ENCODE measurements around the gene RBBP4. TPM values are rescaled to one million over a fixed set of nuclear protein-coding genes. Genes with fewer than 3 reads are reported as not detected.
"Not testable (repeated sequence)": the region's sequence is repeated elsewhere in the genome, so short reads cannot be mapped to it uniquely, and the experiment has no call there.

Gene RBBP4
- total RNA-seq, 1 donor from 2014 or later = 325 TPM

GRCh38 chr1:32703479-32704291 is 52.7 kb downstream of the RBBP4 start:
- no peak for DNase-seq (ENCODE audit: low spot score)
- H3K36me3 Mint-ChIP-seq (ENCODE audit: low read depth) = no peaks in the 10 kb centered on the region
- peaks cover 48% of the 10 kb centered on the region for H3K27me3 Mint-ChIP-seq (ENCODE audit: low read depth)
- H3K4me1 Mint-ChIP-seq (ENCODE audit: low read depth) = peaks cover 9% of the 10 kb centered on the region
- peak overlapping the region; percentile 26 for H3K4me3 Mint-ChIP-seq (ENCODE audit: low read depth)
- H3K9me3 Mint-ChIP-seq = no peaks in the 10 kb centered on the region
- intact Hi-C loops (cut with micrococcal nuclease) = no loop called here
- no peak overlapping the region for H3K27ac Mint-ChIP-seq

DNA sequence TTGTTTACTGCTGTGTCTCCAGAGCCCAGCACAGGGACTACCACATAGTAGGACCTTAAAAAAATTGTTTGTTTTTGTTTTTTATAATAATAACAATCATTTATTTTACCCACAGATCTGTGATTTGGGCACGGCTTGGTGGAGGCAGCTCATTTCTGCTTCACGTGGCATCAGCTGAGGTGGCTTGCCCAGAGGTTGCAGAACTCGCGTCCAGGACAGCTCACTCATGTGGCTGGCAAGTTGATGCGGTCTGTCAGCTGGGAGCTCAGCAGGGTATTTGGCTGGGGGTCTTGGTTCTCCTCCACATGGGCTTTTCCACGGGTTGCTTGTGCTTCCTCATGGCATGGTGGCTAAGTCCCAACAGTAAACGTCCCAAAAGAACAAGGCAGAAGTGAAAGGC is 54.5 kb downstream of the RBBP4 start:
- Mint-ChIP-seq H3K27me3 (ENCODE audit: low read depth) (peaks cover 41% of the 10 kb centered on the region), H3K9me3 (no peaks in the 10 kb centered on the region), H3K27ac (no peak overlapping the region), H3K4me1 (ENCODE audit: low read depth) (peaks cover 9% of the 10 kb centered on the region), H3K4me3 (ENCODE audit: low read depth) (no peak overlapping the region), H3K36me3 (ENCODE audit: low read depth) (no peaks in the 10 kb centered on the region)
- intact Hi-C loops (cut with micrococcal nuclease) = no loop called here
- no peak for DNase-seq (ENCODE audit: low spot score)

GRCh38 chr1:32706491-32706890 is 55.5 kb downstream of the RBBP4 start:
- no peak overlapping the region for H3K4me3 Mint-ChIP-seq (ENCODE audit: low read depth)
- DNase-seq (ENCODE audit: low spot score) = no peak
- H3K9me3 Mint-ChIP-seq = no peaks in the 10 kb centered on the region
- peaks cover 36% of the 10 kb centered on the region for H3K27me3 Mint-ChIP-seq (ENCODE audit: low read depth)
- no peaks in the 10 kb centered on the region for H3K36me3 Mint-ChIP-seq (ENCODE audit: low read depth)
- intact Hi-C loops (cut with micrococcal nuclease) = no loop called here
- H3K4me1 Mint-ChIP-seq (ENCODE audit: low read depth) = peaks cover 9% of the 10 kb centered on the region
- H3K27ac Mint-ChIP-seq = no peak overlapping the region

GRCh38 chr1:32709075-32709474 is 58.1 kb downstream of the RBBP4 start:
- DNase-seq (ENCODE audit: low spot score) = no peak
- H3K27ac Mint-ChIP-seq = no peak overlapping the region
- H3K9me3 Mint-ChIP-seq = no peaks in the 10 kb centered on the region
- intact Hi-C loops (cut with micrococcal nuclease) = no loop called here
- H3K4me1 Mint-ChIP-seq (ENCODE audit: low read depth) = peaks cover 4% of the 10 kb centered on the region
- peaks cover 23% of the 10 kb centered on the region for H3K27me3 Mint-ChIP-seq (ENCODE audit: low read depth)
- no peak overlapping the region for H3K4me3 Mint-ChIP-seq (ENCODE audit: low read depth)
- no peaks in the 10 kb centered on the region for H3K36me3 Mint-ChIP-seq (ENCODE audit: low read depth)

DNA sequence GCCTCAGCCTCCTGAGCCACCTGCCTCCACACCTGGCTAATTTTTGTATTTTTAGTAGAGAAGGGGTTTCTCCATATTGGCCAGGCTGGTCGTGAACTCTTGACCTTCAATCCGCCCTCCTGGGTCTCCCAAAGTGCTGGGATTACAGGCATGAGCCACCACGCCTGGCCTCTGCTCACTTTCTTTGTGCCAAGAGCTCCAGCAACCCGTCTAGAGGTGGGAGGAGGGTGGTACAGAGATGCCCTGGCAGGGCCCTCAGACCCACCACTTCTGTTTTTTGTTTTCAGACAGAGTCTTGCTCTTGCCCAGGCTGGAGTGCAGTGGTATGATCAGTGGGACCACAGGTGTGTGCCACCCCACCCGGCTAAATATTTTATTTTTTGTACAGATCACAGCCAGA is 58.5 kb downstream of the RBBP4 start:
- H3K9me3 Mint-ChIP-seq = no peaks in the 10 kb centered on the region
- H3K27ac Mint-ChIP-seq = no peak overlapping the region
- H3K4me1 Mint-ChIP-seq (ENCODE audit: low read depth) = peaks cover 4% of the 10 kb centered on the region
- DNase-seq (ENCODE audit: low spot score) = no peak
- intact Hi-C loops (cut with micrococcal nuclease) = no loop called here
- no peaks in the 10 kb centered on the region for H3K36me3 Mint-ChIP-seq (ENCODE audit: low read depth)
- H3K4me3 Mint-ChIP-seq (ENCODE audit: low read depth) = no peak overlapping the region
- H3K27me3 Mint-ChIP-seq (ENCODE audit: low read depth) = peaks cover 20% of the 10 kb centered on the region

DNA sequence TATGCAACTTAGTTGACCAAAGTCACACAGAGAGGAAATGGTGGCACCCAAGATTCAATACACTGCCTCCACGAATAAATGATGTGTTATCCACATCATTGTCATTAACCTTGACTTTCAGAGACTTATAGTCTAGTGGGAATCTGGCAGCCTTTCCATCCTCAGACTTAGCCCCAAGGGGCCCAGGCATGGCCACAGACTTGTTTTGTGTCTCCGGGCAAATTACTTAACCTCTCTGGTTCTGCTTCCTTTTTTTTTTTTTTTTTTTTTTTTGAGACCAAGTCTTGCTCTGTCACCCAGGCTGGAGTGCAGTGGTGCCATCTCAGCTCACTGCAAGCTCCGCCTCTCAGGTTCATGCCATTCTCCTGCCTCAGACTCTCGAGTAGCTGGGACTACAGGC is 60.2 kb downstream of the RBBP4 start:
- H3K4me1 Mint-ChIP-seq (ENCODE audit: low read depth); H3K27ac Mint-ChIP-seq; H3K9me3 Mint-ChIP-seq; H3K4me3 Mint-ChIP-seq (ENCODE audit: low read depth); H3K36me3 Mint-ChIP-seq (ENCODE audit: low read depth); DNase-seq (ENCODE audit: low spot score); intact Hi-C loops (cut with micrococcal nuclease): not testable (repeated sequence)
- H3K27me3 Mint-ChIP-seq (ENCODE audit: low read depth) = peaks cover 12% of the 10 kb centered on the region

GRCh38 chr1:32713081-32713480 is 62.1 kb downstream of the RBBP4 start:
- Mint-ChIP-seq H3K27me3 (ENCODE audit: low read depth) (no peaks in the 10 kb centered on the region), H3K4me1 (ENCODE audit: low read depth) (peaks cover 4% of the 10 kb centered on the region), H3K27ac (no peak overlapping the region), H3K4me3 (ENCODE audit: low read depth) (no peak overlapping the region), H3K9me3 (no peaks in the 10 kb centered on the region), H3K36me3 (ENCODE audit: low read depth) (no peaks in the 10 kb centered on the region)
- intact Hi-C loops (cut with micrococcal nuclease) = loop anchor here (2.0 kb wide), 1 partner anchor 160 kb away; no protein-coding TSS in a partner anchor
- DNase-seq (ENCODE audit: low spot score) = no peak

DNA sequence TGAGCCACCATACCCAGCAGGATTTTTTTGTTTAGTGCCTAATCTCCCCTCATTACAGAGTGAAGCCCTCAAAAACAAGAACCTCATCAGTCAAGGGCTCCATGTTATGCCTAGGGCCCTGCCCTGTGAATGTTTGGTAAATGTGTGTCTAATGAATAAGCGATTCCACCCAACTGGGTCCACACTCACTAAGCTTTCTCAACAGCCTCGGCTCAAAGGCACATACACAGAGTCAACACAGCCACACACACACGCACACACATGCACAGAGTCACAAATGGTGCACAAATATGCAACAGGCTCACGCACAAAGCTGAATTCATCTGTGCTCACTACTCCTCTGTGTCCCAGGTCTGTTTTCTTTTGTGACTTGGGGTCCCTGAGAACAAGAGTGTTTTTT is 63.3 kb downstream of the RBBP4 start:
- no peak overlapping the region for H3K27ac Mint-ChIP-seq
- peaks cover 4% of the 10 kb centered on the region for H3K4me1 Mint-ChIP-seq (ENCODE audit: low read depth)
- no peaks in the 10 kb centered on the region for H3K27me3 Mint-ChIP-seq (ENCODE audit: low read depth)
- no peak overlapping the region for H3K4me3 Mint-ChIP-seq (ENCODE audit: low read depth)
- no peak for DNase-seq (ENCODE audit: low spot score)
- H3K36me3 Mint-ChIP-seq (ENCODE audit: low read depth) = no peaks in the 10 kb centered on the region
- no peaks in the 10 kb centered on the region for H3K9me3 Mint-ChIP-seq
- intact Hi-C loops (cut with micrococcal nuclease) = no loop called here

- no peaks in the 10 kb centered on the region for H3K36me3 Mint-ChIP-seq (ENCODE audit: low read depth)
- intact Hi-C loops (cut with micrococcal nuclease) = loop anchor here (5.0 kb wide), 1 partner anchor 36 kb away; no protein-coding TSS in a partner anchor
- peaks cover 2% of the 10 kb centered on the region for H3K27me3 Mint-ChIP-seq (ENCODE audit: low read depth)
- H3K27ac Mint-ChIP-seq = no peak overlapping the region
- no peaks in the 10 kb centered on the region for H3K9me3 Mint-ChIP-seq
- peaks cover 4% of the 10 kb centered on the region for H3K4me1 Mint-ChIP-seq (ENCODE audit: low read depth)
- no peak overlapping the region for H3K4me3 Mint-ChIP-seq (ENCODE audit: low read depth)
- no peak for DNase-seq (ENCODE audit: low spot score)
Measured at GRCh38 chr1:32715901-32716311, 64.9 kb downstream of the RBBP4 start.

DNA sequence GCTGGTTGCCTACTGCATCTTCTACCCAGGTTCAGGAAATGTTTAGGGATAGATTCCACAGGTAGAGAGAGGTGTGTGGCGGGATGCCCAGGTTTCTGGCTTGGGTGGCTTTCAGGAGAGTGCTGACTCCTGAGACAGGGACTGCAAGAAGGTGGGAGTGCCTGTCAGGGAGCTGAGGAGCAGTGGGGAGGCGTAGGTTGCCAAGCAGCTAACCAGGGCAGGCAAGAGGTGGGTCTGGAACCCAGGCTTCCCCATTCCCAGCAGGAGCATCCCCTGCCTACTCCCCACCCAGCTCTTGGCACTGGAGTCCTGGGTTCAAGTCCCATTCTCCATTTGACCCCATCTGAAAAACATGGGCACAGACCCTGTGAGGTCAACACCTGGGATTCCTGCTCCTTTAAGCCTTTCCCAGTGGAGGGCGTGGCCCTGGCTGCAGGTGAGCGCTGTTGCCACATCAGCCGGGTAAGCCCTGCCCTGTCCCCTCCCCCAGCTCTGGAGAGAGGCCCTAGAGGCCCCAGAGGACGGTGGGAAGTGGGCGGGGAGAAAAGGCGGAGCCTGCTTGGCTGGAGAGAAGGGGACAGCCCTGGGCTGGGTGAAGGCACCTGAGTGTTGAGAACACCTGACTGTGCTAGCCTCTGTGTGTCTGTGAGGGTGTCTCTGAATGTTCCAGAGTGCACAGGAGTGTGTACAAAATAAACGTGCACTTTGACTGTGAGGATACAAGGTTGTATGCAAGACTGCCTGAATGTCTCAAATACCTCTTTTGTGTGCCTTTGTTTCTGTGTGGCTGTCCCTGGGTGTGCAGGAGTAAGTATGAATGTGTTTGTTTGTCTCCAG is 65.5 kb downstream of the RBBP4 start:
- peak; percentile 53 for DNase-seq (ENCODE audit: low spot score)
- Mint-ChIP-seq H3K9me3 (no peaks in the 10 kb centered on the region), H3K4me3 (ENCODE audit: low read depth) (no peak overlapping the region), H3K27ac (no peak overlapping the region), H3K27me3 (ENCODE audit: low read depth) (peaks cover 3% of the 10 kb centered on the region), H3K4me1 (ENCODE audit: low read depth) (peaks cover 4% of the 10 kb centered on the region), H3K36me3 (ENCODE audit: low read depth) (no peaks in the 10 kb centered on the region)
- intact Hi-C loops (cut with micrococcal nuclease) = loop anchor here (5.0 kb wide), 1 partner anchor 36 kb away; no protein-coding TSS in a partner anchor

- Mint-ChIP-seq H3K36me3 (ENCODE audit: low read depth) (no peaks in the 10 kb centered on the region), H3K27ac (no peak overlapping the region), H3K4me3 (ENCODE audit: low read depth) (no peak overlapping the region), H3K9me3 (no peaks in the 10 kb centered on the region), H3K27me3 (ENCODE audit: low read depth) (peaks cover 7% of the 10 kb centered on the region), H3K4me1 (ENCODE audit: low read depth) (no peaks in the 10 kb centered on the region)
- no peak for DNase-seq (ENCODE audit: low spot score)
- intact Hi-C loops (cut with micrococcal nuclease) = loop anchor here (5.0 kb wide), 1 partner anchor 35 kb away; no protein-coding TSS in a partner anchor
Measured at GRCh38 chr1:32717503-32717902, 66.5 kb downstream of the RBBP4 start.

DNA sequence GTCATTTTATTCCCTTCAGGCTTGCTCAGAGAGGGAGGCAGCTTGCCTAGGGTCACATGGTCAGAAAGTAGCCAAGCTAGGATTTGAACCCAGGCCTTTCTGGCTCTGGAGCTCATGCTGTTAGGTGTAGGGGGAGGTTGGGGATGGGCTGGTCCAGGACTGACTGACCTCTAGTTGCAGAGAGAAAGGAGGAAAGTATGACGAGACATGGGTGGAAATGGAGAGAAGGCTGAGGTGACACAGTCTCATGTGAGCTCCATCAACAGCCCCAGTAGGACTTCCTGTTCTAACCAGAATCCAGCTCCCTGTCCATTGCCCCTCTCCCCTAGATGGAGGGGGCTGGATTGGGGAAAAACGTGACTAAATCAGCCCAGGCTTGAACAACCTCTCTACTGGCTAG is 67.0 kb downstream of the RBBP4 start:
- no peak overlapping the region for H3K4me3 Mint-ChIP-seq (ENCODE audit: low read depth)
- no peaks in the 10 kb centered on the region for H3K4me1 Mint-ChIP-seq (ENCODE audit: low read depth)
- H3K27ac Mint-ChIP-seq = no peak overlapping the region
- no peaks in the 10 kb centered on the region for H3K9me3 Mint-ChIP-seq
- no peak for DNase-seq (ENCODE audit: low spot score)
- intact Hi-C loops (cut with micrococcal nuclease) = loop anchor here (5.0 kb wide), 1 partner anchor 34 kb away; no protein-coding TSS in a partner anchor
- peaks cover 7% of the 10 kb centered on the region for H3K27me3 Mint-ChIP-seq (ENCODE audit: low read depth)
- H3K36me3 Mint-ChIP-seq (ENCODE audit: low read depth) = no peaks in the 10 kb centered on the region

GRCh38 chr1:32718527-32718926 is 67.5 kb downstream of the RBBP4 start:
- H3K27me3 Mint-ChIP-seq (ENCODE audit: low read depth) = peaks cover 7% of the 10 kb centered on the region
- no peak overlapping the region for H3K27ac Mint-ChIP-seq
- H3K9me3 Mint-ChIP-seq = no peaks in the 10 kb centered on the region
- intact Hi-C loops (cut with micrococcal nuclease) = loop anchor here (5.0 kb wide), 1 partner anchor 34 kb away; no protein-coding TSS in a partner anchor
- H3K36me3 Mint-ChIP-seq (ENCODE audit: low read depth) = no peaks in the 10 kb centered on the region
- H3K4me1 Mint-ChIP-seq (ENCODE audit: low read depth) = no peaks in the 10 kb centered on the region
- no peak overlapping the region for H3K4me3 Mint-ChIP-seq (ENCODE audit: low read depth)
- DNase-seq (ENCODE audit: low spot score) = no peak

Measured in activated T-helper 2 cell treated with anti-CD3 and anti-CD28 coated beads, Interferon-gamma antibody, Interleukin-2, Interleukin-4, amounts not matched to agents 10 μg/mL and 5 μg/mL and 100 μg/mL, durations not matched to agents 14 hours and 24 hours and 36 hours (primary cell).